HG03108 (cell line): ENCODE measurements around the gene SORCS1.

Experiments used
- ATAC-seq: cut with Tn5 transposase; IDR thresholded peaks from one replicate; pipeline ENCODE4 v1.9.1; 2021; ENCODE audit warnings: moderate library complexity; ENCODE audit not compliant: unreplicated experiment

SORCS1 gene

GRCh38 chr10:106696239-106696638, 468.3 kb downstream of the SORCS1 start:
- no peak for ATAC-seq

DNA sequence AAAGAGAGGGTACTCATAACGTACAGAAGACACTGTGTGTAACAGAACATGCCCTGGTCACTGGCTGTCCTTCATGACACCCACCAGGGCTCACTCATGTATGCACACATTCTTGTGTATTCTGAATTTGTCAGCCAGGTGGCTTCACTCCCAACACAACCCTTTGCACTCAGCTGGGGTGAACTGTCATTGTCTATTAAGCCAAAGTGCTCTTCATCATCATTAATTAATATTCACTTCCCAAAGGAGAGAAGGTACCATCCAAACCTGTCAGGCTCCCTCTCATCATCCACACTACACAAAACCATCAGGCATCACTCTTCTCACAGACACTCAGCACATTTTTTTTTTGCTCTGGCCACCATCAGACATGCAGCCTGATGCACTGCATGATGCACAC, 469.8 kb downstream of the SORCS1 start:
- ATAC-seq: no peak

DNA sequence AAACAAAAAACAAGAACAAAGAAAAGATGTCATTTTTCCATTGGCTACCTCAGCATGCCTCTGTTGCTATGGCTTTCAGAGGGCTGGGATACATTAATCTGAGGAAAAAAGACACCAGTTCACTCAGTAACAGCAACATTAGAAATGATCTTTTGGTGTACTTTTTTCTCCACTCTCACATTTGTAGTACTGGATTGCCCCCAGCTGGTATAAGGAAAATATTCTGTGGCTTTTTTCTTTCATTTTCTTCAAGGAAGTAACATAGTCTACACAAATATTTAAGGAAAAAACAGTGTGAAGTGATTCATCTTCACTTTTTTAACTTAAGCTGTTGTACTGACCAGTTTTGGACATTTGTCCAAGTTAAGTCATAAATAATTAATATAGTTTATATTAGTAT, 482.3 kb downstream of the SORCS1 start:
- ATAC-seq: no peak

DNA sequence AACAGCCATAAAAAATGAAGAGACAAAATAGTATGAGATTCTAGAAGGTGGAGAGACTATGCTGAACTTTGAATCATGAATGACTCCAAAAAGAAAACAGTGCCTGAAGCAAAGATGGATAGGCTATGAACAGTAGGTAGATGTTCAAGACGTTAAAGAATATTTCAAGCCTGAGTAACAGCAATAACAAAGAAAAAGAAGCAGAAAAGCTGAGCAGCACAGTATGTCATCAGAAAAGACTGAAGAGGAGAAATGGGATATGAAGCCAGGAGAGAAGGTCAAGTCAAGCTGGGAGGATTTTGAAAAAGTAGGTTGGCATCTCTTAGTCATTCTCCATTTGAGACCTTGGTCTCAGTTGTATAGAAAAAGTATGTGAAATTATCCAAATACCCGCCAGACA, 484.4 kb downstream of the SORCS1 start:
- ATAC-seq: no peak

DNA sequence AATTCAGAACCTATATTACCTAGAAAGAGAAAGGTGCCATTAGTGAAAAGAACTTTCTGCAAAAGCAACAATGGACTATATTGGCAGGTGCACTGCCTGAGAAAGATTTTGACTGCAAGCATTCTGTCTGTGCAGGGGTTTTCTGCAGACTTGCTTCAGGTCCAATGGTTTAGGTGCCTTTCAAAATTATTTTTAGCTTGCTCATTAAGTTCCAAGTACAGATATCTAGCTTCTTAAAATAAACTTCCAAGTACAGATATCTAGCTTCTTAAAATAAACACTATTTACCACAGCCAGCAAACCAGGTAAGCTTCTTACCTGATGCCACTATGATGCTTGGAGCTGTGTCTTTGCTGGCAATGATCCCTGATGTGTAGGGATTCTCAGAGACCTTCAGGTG, 485.2 kb downstream of the SORCS1 start:
- no peak for ATAC-seq

DNA sequence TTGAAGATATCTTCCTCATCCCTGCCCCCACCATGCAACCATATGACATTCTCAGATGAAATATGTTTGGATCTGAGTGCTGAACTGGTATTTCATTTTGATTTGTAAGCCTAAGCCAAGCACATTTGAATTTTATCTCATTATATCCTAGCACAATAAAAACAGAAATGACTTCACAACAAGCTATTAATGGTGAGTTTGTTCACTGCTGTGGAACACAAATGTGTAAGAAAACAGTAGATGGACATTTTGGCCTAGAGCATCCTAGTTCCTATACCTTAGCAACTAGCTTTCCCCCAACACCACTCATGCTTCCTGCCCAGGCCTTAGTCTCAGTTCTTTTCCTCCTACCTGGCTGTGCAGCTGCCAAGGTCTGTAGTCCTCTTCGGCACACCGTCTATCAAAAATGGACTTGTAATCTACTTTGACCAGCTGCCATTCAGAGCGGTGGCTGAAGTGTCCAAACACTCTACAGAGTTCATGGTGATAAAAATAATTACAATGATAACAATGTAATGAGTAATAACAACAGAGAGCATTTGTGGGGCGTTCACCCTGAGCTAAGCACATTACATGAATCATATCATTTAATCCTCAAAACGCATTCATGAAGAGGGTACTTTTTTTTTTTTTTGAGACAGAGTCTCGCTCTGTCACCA, 491.9 kb downstream of the SORCS1 start:
- ATAC-seq: no peak

DNA sequence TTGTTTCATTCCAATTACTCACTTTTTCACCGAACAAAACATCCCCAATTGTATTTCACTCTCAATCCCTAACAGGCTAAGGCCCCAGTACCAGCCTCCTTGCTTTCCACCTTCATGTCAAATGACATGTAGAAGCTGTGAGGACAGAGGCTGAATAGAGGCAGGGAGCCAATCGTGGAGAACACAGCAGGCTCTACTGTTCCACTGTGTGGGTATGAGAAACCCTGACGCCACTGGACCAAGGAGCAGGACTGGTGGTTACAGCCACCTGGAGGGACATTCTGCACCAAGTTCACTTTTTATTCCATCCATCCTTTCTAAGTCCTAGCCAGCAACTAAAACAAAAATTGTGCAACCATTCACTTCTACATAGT, 502.8 kb downstream of the SORCS1 start:
- no peak for ATAC-seq

DNA sequence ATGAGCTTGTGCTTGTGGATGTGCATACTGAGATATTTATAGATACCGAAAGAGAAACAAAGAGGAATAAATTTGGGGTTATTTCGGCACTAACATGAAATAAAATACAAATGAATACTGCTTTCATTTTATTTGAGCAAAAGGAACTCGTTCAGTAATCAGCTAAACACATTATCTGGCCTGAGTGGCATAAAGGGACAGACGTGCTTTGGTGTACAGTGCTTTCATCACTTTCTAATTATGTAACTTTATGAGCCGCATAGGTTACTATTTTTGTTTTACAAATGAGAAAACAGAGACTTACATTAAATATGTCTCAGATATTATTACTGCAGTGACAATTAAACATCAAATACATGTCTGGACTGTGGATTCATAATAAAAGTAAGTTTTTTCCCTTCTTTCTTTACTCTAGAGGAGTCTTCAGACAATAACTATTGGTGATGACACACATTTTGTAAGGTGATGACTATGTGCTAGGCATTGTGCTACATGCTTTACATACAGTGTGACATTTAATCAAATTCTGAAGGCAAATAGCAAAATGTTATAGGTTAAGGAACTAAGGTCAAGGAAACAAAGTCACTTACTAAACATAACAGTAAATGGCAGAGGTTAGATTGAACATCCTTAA, 503.3 kb downstream of the SORCS1 start:
- ATAC-seq: no peak

DNA sequence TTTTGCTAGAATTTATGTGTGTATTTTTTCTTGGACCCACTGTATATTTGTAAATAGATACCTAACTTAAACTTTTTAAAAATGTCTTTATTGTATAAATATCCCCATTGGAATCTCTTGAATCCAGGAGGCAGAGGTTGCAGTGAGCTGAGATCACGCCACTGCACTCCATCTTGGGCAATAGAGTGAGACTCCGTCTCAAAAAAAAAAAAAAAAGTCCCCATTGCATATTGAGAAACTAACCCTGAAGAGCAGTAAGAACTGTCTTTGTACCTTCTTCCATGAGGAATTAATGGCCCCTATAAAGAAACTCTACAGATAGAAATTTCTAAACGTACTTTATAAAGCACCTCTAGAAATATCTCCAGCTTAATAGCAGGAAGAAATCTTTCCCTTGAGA, 504.0 kb downstream of the SORCS1 start:
- ATAC-seq: no peak

GRCh38 chr10:106655636-106656035, 508.9 kb downstream of the SORCS1 start:
- ATAC-seq: no peak

DNA sequence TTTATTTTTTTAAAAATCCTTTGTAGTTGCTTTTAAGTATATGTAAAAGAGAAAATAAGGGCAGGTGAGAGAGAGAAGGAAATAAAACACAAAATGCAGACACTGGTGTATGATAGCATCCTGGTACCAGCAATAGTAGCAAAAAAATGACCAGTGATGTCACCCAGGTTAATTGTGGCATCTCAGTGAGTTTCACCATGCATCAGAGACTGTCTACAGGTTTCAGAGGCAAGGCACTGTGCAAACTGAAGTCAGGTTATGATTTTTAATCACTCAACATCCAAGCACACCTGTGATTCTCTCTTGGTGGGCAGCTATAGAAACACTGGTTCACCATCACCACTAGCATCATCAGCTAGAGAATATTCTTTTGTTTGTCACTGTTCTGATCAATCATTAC, 509.3 kb downstream of the SORCS1 start:
- no peak for ATAC-seq

- ATAC-seq: no peak
These were observed 512.2 kb downstream of the SORCS1 start for GRCh38 chr10:106652279-106652678.

DNA sequence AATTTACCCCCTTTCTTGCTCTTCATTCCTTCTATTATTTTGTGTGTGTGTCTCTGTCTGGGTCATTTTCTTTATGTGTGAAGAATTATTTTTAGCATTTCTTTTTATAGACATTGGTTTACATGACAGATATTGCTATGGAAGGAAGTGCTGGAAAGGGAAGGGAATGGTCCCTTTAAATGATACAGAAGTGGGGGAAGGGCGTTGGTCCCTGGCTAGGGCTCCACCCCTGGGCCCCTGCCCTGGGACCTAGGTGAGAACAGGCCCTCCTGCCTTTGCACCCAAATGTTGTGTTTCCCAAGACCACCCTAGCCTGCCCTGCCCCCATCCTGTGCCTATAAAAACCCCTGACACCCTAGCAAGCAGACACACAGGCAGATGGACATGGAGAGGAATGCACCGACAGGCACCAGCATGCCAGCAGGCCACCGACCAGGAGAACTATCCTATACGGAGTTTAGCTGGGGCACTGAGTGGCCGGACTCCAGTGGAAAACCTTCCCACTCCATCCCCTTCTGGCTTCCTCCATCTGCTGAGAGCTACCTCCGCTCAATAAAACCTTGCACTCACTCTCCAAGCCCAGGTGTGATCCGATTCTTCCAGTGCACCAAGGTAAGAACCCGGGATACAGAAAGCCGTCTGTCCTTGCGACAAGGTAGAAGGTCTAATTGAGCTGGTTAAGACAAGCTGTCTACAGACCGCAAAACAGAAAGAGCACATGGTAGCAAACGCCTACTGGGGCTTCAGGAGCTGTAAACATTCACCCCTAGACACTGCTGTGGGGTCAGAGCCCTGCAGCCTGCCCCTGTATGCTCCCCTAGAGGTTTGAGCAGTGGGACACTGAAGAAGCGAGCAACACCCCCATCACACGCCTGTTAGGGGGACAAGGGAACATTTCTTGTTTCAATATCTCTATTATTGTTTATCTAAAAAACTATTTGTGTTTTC, 515.7 kb downstream of the SORCS1 start:
- ATAC-seq: no peak

DNA sequence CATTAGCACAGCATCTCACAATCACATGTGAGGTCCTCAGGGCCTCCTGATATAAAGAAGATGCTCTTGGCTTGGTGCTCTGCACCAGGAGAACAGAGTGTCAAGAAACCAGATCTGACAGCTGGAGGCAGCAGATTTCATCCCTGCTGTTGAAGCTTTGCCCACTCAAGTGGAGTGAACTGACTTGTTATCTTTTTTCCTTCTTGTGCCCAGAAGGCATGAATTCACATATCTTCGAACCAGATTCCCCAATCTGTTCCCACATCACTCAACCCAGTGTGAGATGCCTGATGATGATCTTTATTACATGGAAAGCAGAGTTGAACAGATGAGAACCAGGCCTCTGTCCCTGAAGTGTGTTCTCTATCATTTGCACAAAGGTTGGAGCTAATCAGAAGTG, 521.0 kb downstream of the SORCS1 start:
- ATAC-seq: no peak

GRCh38 chr10:106637873-106638272, 526.6 kb downstream of the SORCS1 start:
- ATAC-seq: no peak

DNA sequence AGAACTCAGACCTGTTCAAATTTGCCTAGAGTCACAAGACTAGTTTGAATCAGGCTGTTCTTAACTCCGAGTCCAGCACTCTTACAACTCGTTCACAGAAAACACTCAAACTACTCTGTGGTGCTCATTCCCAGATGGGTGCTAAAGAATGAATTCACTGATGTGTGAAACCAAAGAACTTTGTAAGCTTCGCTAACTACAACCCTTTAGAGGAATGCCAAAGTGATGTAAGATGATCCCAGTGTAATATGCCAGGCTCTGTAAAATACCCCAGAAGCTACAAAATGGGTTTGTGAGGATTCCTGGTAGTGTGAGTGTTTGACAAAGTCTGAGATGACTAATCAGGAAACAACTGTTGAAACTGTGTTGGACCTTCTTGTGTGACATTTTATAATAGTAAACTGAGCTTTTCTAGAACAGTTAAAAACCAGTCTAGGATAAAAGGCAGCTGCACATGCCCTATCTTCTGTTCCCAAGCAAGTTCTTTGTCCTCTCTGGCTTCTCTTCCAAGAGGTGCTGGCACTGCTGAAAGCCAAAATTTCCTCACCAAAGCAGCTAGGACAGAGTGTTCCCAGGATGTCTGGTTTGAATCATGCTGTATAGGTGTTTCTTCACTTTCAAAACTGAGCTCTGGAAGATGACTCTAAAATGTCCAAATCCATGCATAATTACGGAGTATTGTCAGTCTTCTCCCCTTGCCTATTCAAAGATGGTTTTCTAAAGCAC, 527.6 kb downstream of the SORCS1 start:
- no peak for ATAC-seq

- no peak for ATAC-seq
These were observed 528.6 kb downstream of the SORCS1 start for GRCh38 chr10:106635947-106636346.

DNA sequence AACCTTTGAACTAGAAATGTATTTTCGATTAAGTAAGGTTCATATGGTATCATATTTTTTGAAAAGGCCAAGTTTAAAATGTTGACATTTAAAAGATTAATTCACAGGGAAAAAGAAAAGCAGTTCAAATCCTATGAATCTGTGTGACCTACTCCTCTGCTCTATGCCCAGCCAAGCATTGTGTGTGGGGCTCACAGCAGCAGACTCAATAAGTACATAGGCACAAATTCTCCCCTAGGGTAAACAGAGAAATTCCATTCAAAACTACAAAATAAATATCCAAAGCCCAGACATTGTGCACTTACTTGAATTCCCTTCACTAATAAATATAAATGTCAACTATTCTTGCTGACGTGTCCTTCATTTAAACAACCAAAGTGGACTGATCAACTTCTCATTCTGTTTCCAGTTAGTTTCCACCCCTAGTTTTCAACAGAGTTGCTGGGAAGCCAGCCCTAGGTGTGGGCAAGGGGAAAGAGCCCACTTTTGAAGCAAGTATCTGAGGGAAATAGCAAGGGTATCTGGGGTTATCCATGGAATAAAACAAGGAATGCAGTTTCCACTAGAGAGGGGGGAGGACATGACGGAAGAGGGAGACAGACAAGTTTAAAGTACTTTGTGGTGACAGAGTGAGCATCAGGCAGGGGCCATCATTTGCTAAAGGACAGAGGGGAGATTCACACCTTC, 533.3 kb downstream of the SORCS1 start:
- no peak for ATAC-seq

DNA sequence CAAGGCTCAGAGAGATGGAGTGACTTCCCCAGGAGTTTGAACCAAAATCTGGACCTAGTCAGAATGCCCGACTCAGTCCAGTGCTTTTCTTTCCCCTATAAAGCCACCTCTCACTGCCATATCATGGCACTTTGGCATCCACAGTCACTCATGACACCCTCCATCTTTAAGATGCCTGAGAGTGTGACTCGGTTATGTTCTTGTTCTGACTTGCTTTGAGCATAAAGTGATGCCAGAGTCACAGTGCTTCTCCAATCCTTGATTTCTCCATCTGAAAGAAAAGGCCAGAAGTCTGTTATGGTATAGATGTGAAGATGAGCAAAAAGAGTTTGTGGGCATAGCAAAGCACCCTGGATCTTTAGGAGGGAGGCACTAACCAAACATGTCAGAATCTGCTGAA, 538.1 kb downstream of the SORCS1 start:
- ATAC-seq: no peak

DNA sequence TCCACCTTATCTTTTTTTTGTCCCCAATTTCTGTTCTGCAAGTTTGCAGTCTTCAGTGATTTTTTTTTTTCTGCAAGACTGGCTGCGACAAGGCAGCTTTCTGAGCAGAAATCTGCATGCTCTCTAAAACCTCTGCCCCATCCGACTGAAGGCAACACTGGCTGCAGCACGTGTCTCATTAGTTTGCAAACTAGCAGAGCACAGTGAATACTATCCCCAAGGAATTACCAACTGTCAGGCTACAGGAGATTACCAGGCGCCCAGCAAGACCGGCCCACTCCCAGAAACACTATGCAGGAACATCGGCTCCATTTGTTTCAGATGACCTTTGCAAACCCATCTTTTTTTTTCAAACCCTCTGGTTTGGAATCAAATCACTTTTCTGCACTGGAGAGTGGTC, 538.8 kb downstream of the SORCS1 start:
- no peak for ATAC-seq

GRCh38 chr10:106619346-106619745, 545.2 kb downstream of the SORCS1 start:
- ATAC-seq: no peak
